NCI-H1436 (cell line): ENCODE measurements around the gene BCL2L12.
A peak's percentile ranks its signal among the peaks of the same experiment; 100 is the strongest.

Source experiments
- DNase-seq: peaks from one replicate; lab custom pipeline; 2025; lab: John Stamatoyannopoulos, UW

Gene BCL2L12

GRCh38 chr19:49685845-49686332 lies 20.2 kb downstream of the BCL2L12 start:
- no peak for DNase-seq

GRCh38 chr19:49686503-49687088 lies 20.9 kb downstream of the BCL2L12 start:
- DNase-seq, result no peak

- no peak for DNase-seq
These were observed 21.4 kb downstream of the BCL2L12 start for GRCh38 chr19:49687150-49687549.

- DNase-seq, result no peak
These were observed 22.0 kb downstream of the BCL2L12 start for GRCh38 chr19:49687566-49688316.

GRCh38 chr19:49688531-49689132 lies 22.9 kb downstream of the BCL2L12 start:
- DNase-seq, result no peak

- DNase-seq, result peak; percentile 77
These were observed 23.7 kb downstream of the BCL2L12 start, which contains the start of gene ADM5 for GRCh38 chr19:49689133-49690078. Gene ADM5, plus strand, starts transcription at chr19:49689594. Its CDS starts 244 bp downstream, at chr19:49689838.

GRCh38 chr19:49690079-49690655 lies 24.4 kb downstream of the BCL2L12 start:
- no peak for DNase-seq

- DNase-seq, result peak; percentile 97
These were observed 25.0 kb downstream of the BCL2L12 start, which contains the start of gene CPT1C for GRCh38 chr19:49690656-49691242. Gene CPT1C, plus strand, starts transcription at chr19:49691116. Its CDS starts 1,137 bp downstream, at chr19:49692253.

- peak; percentile 90 for DNase-seq
These were observed 25.8 kb downstream of the BCL2L12 start for GRCh38 chr19:49691243-49692146.

- DNase-seq, result no peak
These were observed 26.4 kb downstream of the BCL2L12 start for GRCh38 chr19:49692147-49692506.

- no peak for DNase-seq
These were observed 30.4 kb downstream of the BCL2L12 start for GRCh38 chr19:49696115-49696514.

- DNase-seq, result no peak
These were observed 31.1 kb downstream of the BCL2L12 start for GRCh38 chr19:49696865-49697264.

GRCh38 chr19:49699364-49699763 lies 33.6 kb downstream of the BCL2L12 start:
- no peak for DNase-seq

GRCh38 chr19:49700563-49700962 lies 34.8 kb downstream of the BCL2L12 start:
- no peak for DNase-seq

- no peak for DNase-seq
These were observed 35.6 kb downstream of the BCL2L12 start for GRCh38 chr19:49701271-49701786.

- DNase-seq, result no peak
These were observed 39.3 kb downstream of the BCL2L12 start for GRCh38 chr19:49704888-49705642.

- DNase-seq, result no peak
These were observed 40.2 kb downstream of the BCL2L12 start for GRCh38 chr19:49705919-49706318.

GRCh38 chr19:49710372-49710951 lies 44.7 kb downstream of the BCL2L12 start:
- no peak for DNase-seq
